Neuronal stem cell (in vitro differentiated cells): ENCODE data around the gene ZFYVE9.

Source experiments
- DNase-seq: peaks from one replicate; pipeline ENCODE4 v3.0.0-alpha.2; 2013; ENCODE audit warnings: low spot score
- H2AFZ ChIP-seq: one replicate; pipeline ENCODE4 v1.6.1; 2013; ENCODE audit warnings: mild to moderate bottlenecking, low read length, inconsistent platforms
- H2AK5ac ChIP-seq: 2 replicates; pipeline ENCODE4 v1.6.1; 2013; ENCODE audit warnings: low read depth, mild to moderate bottlenecking, inconsistent platforms, low read length, moderate library complexity, mixed read lengths
- H2BK120ac ChIP-seq: 2 replicates; pipeline ENCODE4 v1.6.1; 2013; ENCODE audit warnings: low read depth, mild to moderate bottlenecking, inconsistent platforms, low read length, moderate library complexity, mixed read lengths
- H2BK12ac ChIP-seq: one replicate; pipeline ENCODE4 v1.6.1; 2013; ENCODE audit warnings: low read length, inconsistent platforms
- H2BK15ac ChIP-seq: 2 replicates; pipeline ENCODE4 v1.6.1; 2013; ENCODE audit warnings: mild to moderate bottlenecking, low read length, inconsistent platforms, mixed read lengths
- H2BK5ac ChIP-seq: one replicate; pipeline ENCODE4 v1.6.1; 2013; ENCODE audit warnings: inconsistent platforms, mild to moderate bottlenecking, low read length, moderate library complexity
- H3K14ac ChIP-seq: one replicate; pipeline ENCODE4 v1.6.1; 2013; ENCODE audit warnings: low read length, inconsistent platforms
- H3K18ac ChIP-seq: 2 replicates; pipeline ENCODE4 v1.6.1; 2013; ENCODE audit warnings: low read length, inconsistent platforms
- H3K23ac ChIP-seq: 2 replicates; pipeline ENCODE4 v1.6.1; 2013; ENCODE audit warnings: low read depth, mild to moderate bottlenecking, mixed read lengths, low read length, inconsistent platforms; ENCODE audit not compliant: poor library complexity
- H3K27ac ChIP-seq: replicated peaks from 3 replicates; pipeline ENCODE4 v1.5.1; 2013; ENCODE audit warnings: low read length, inconsistent platforms
- H3K27me3 ChIP-seq, 3 experiments: 2 replicates each; pipeline ENCODE4 v1.6.1; 2013; ENCODE audit warnings: low read length in 3 of 3, mild to moderate bottlenecking in 2 of 3, inconsistent platforms in 1 of 3, low read depth in 1 of 3, mixed read lengths in 1 of 3, moderate library complexity in 1 of 3; ENCODE audit not compliant: control insufficient read depth in 3 of 3, insufficient read depth in 3 of 3
- H3K36me3 ChIP-seq, 2 donors: replicated peaks in 1 of 2; 2 replicates each; pipeline ENCODE4 v1.6.1; 2013; ENCODE audit warnings: low read length in 2 of 2; ENCODE audit not compliant: control insufficient read depth in 2 of 2, insufficient read depth in 2 of 2
- H3K4ac ChIP-seq: 2 replicates; pipeline ENCODE4 v1.6.1; 2013; ENCODE audit warnings: inconsistent platforms, mild to moderate bottlenecking, low read length, moderate library complexity
- H3K4me1 ChIP-seq, 2 donors: 1 replicate in 1 of 2; 2 replicates in 1 of 2; pipeline ENCODE4 v1.6.1; 2013; ENCODE audit warnings: low read length in 2 of 2, low read depth in 1 of 2; ENCODE audit not compliant: control insufficient read depth in 2 of 2, insufficient read depth in 1 of 2
- H3K4me2 ChIP-seq: one replicate; pipeline ENCODE4 v1.6.1; 2013; ENCODE audit warnings: mild to moderate bottlenecking, low read length, inconsistent platforms; ENCODE audit not compliant: insufficient read depth, poor library complexity, severe bottlenecking
- H3K4me3 ChIP-seq, 2 donors: 2 replicates each; pipeline ENCODE4 v1.5.1; 2013; ENCODE audit warnings: low read length in 2 of 2, mild to moderate bottlenecking in 2 of 2, inconsistent platforms in 1 of 2, moderate library complexity in 1 of 2
- H3K79me1 ChIP-seq: one replicate; pipeline ENCODE4 v1.6.1; 2013; ENCODE audit warnings: low read depth, mild to moderate bottlenecking, inconsistent platforms, low read length, moderate library complexity
- H3K9ac ChIP-seq: one replicate; pipeline ENCODE4 v1.6.1; 2013; ENCODE audit warnings: mild to moderate bottlenecking, low read depth, low read length, inconsistent platforms; ENCODE audit not compliant: poor library complexity
- H3K9me3 ChIP-seq, 2 donors: replicated peaks in 1 of 2; 2 replicates each; pipeline versions ENCODE3 to v1.6.1; 2013; ENCODE audit warnings: low read length in 2 of 2, mild to moderate bottlenecking in 2 of 2, inconsistent platforms in 1 of 2, low read depth in 1 of 2, mixed read lengths in 1 of 2, moderate library complexity in 1 of 2; ENCODE audit not compliant: control insufficient read depth in 2 of 2, insufficient read depth in 1 of 2
- H4K8ac ChIP-seq: one replicate; pipeline ENCODE4 v1.6.1; 2013; ENCODE audit warnings: low read depth, mild to moderate bottlenecking, inconsistent platforms, low read length, moderate library complexity
- H4K91ac ChIP-seq: one replicate; pipeline ENCODE4 v1.6.1; 2013; ENCODE audit warnings: low read length, low read depth, mild to moderate bottlenecking, inconsistent platforms; ENCODE audit not compliant: poor library complexity
- WGBS, 2 donors: extraction: QIAGEN DNeasy Blood & Tissue Kit; methylation state at CpG; one replicate each; pipeline ENCODE4 v1.1.7; 2013; ENCODE audit warnings: missing lambda C conversion rate in 2 of 2, mixed read lengths in 1 of 2; ENCODE audit not compliant: insufficient read length in 2 of 2, insufficient replicate concordance in 1 of 2; ENCODE audit errors: extremely low coverage in 2 of 2; 5-methylcytosine and 5-hydroxymethylcytosine counted together

ZFYVE9 gene

GRCh38 chr1:52240592-52241210, 98.8 kb downstream of the ZFYVE9 start:
- no peak for DNase-seq
- no peak overlapping the region for H2BK15ac ChIP-seq
- H2BK120ac ChIP-seq: no peak overlapping the region
- no peak overlapping the region for H2AK5ac ChIP-seq
- no peaks in the 10 kb centered on the region for H3K9me3 ChIP-seq
- no peak overlapping the region for H2AFZ ChIP-seq
- WGBS, 2 donors: no CpG with 5 or more reads among the region's 4 CpGs
- H2BK5ac ChIP-seq: no peak overlapping the region
- no peak overlapping the region for H3K23ac ChIP-seq
- H3K4ac ChIP-seq: no peak overlapping the region
- H3K4me2 ChIP-seq: no peak overlapping the region
- no peak overlapping the region for H3K14ac ChIP-seq
- no peak overlapping the region for H3K18ac ChIP-seq
- H3K36me3 ChIP-seq: peaks cover 1 to 8% of the 10 kb centered on the region in 2 donors
- no peak overlapping the region for H4K8ac ChIP-seq
- H3K79me1 ChIP-seq: no peaks in the 10 kb centered on the region
- no peak overlapping the region for H3K4me3 ChIP-seq
- H2BK12ac ChIP-seq: no peak overlapping the region
- no peak overlapping the region for H3K27ac ChIP-seq
- H4K91ac ChIP-seq: no peak overlapping the region
- H3K9ac ChIP-seq: no peak overlapping the region
- H3K27me3 ChIP-seq: no peaks in the 10 kb centered on the region
- H3K4me1 ChIP-seq: no peaks in the 10 kb centered on the region

GRCh38 chr1:52243221-52243987, 101.5 kb downstream of the ZFYVE9 start:
- Histone ChIP-seq H3K23ac (no peak overlapping the region), H3K4ac (no peak overlapping the region), H2BK5ac (no peak overlapping the region), H3K9ac (no peak overlapping the region), H3K79me1 (peaks cover 2% of the 10 kb centered on the region), H2BK15ac (no peak overlapping the region), H3K36me3 (peaks cover 0 to 1% of the 10 kb centered on the region in 2 donors), H2AK5ac (no peak overlapping the region), H3K14ac (no peak overlapping the region), H3K9me3 (no peaks in the 10 kb centered on the region), H3K18ac (no peak overlapping the region), H2BK120ac (no peak overlapping the region), H3K4me3 (no peak overlapping the region), H4K91ac (no peak overlapping the region), H3K4me2 (no peak overlapping the region), H2AFZ (no peak overlapping the region), H2BK12ac (no peak overlapping the region), H3K27me3 (no peaks in the 10 kb centered on the region), H3K27ac (no peak overlapping the region), H4K8ac (no peak overlapping the region), H3K4me1 (no peaks in the 10 kb centered on the region)
- no peak for DNase-seq
- 100% methylated on average over 1 of the region's 3 CpGs; no CpG with 5 or more reads in 1 of the 2 donors for WGBS, 2 donors

- Histone ChIP-seq H3K9ac (no peak overlapping the region), H3K9me3 (no peaks in the 10 kb centered on the region), H2BK12ac (no peak overlapping the region), H3K4ac (no peak overlapping the region), H2BK120ac (no peak overlapping the region), H2BK5ac (no peak overlapping the region), H4K91ac (no peak overlapping the region), H3K4me3 (no peak overlapping the region), H3K18ac (no peak overlapping the region), H2BK15ac (no peak overlapping the region), H3K4me2 (no peak overlapping the region), H4K8ac (no peak overlapping the region), H3K36me3 (no peaks in the 10 kb centered on the region), H3K27ac (no peak overlapping the region), H2AFZ (no peak overlapping the region), H2AK5ac (no peak overlapping the region), H3K23ac (no peak overlapping the region), H3K79me1 (peaks cover 4% of the 10 kb centered on the region), H3K4me1 (no peaks in the 10 kb centered on the region), H3K27me3 (no peaks in the 10 kb centered on the region), H3K14ac (no peak overlapping the region)
- no CpG with 5 or more reads among the region's 1 CpG for WGBS, 2 donors
- no peak for DNase-seq
Measured at GRCh38 chr1:52249831-52250230, 107.9 kb downstream of the ZFYVE9 start.

- H3K27me3 ChIP-seq: no peaks in the 10 kb centered on the region
- H3K27ac ChIP-seq: no peak overlapping the region
- H3K9me3 ChIP-seq: no peaks in the 10 kb centered on the region
- H3K14ac ChIP-seq: no peak overlapping the region
- no peak overlapping the region for H3K4me3 ChIP-seq
- no peak overlapping the region for H2BK12ac ChIP-seq
- no peak overlapping the region for H3K9ac ChIP-seq
- no peak overlapping the region for H2BK120ac ChIP-seq
- no peak overlapping the region for H4K91ac ChIP-seq
- no peak overlapping the region for H4K8ac ChIP-seq
- H3K36me3 ChIP-seq: no peaks in the 10 kb centered on the region
- H3K4ac ChIP-seq: no peak overlapping the region
- no peaks in the 10 kb centered on the region for H3K4me1 ChIP-seq
- no peak overlapping the region for H2BK5ac ChIP-seq
- WGBS, 2 donors: no CpG with 5 or more reads among the region's 5 CpGs
- H2AFZ ChIP-seq: no peak overlapping the region
- H3K4me2 ChIP-seq: no peak overlapping the region
- no peak for DNase-seq
- H3K18ac ChIP-seq: no peak overlapping the region
- no peak overlapping the region for H3K23ac ChIP-seq
- H2BK15ac ChIP-seq: no peak overlapping the region
- H2AK5ac ChIP-seq: no peak overlapping the region
- H3K79me1 ChIP-seq: peaks cover 2% of the 10 kb centered on the region
Measured at GRCh38 chr1:52253421-52253820, 111.5 kb downstream of the ZFYVE9 start.
